Omental fat pad (tissue), 4 donors: ENCODE results near the gene IL15. TPM values are rescaled to one million over a fixed set of nuclear protein-coding genes. Genes with fewer than 3 reads are reported as not detected.

Experiments
- ATAC-seq: fragments of 150-250 bp; one replicate; pipeline ENCODE4 v1.9.1; 2016; ENCODE audit warnings: mild to moderate bottlenecking, moderate library complexity; ENCODE audit not compliant: low FRiP score
- DNase-seq: peaks from one replicate; pipeline ENCODE4 v3.0.0-alpha.2; 2019; ENCODE audit warnings: low spot score
- total RNA-seq, 4 donors: library from RNA; depleted of rRNA; stranded (reverse); fragments of >200 nt; gene quantifications; one replicate each; pipeline ENCODE4 v1.1.0, GENCODE V29; 2016
- TF ChIP-seq, protein P1 (sequence below), 3 donors: fragments of 450-650 bp; IDR thresholded peaks; one replicate each; pipeline ENCODE4 v1.5.1; 2016 to 2017; ENCODE audit warnings: antibody characterized with exemption in 3 of 3, mild to moderate bottlenecking in 3 of 3, moderate library complexity in 2 of 3

The IL15 gene
- total RNA-seq, 4 donors from 2014 or later, result 3.9 to 14.2 (median 7.6) TPM

DNA sequence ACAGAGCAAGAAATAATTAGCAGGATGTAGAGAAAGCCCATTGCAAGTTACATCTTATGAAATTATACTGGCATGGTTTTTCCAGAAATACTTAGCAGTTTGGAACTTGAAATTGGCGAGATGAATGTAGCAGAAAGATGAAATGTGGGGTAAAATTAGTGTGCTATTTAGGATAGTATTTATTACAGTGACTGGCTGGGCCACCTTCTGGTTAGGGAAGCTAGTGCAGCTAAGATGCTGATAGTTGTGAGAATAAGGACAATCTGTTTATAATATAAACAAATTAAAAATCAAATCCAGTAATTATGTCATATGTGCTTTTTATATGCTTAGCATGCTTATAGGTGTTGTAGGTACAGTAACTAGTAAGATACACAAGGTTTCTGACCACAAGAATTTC is 74.8 kb downstream of the IL15 start:
- no peak for DNase-seq
- no peak for ATAC-seq
- TF ChIP-seq, protein P1, sequence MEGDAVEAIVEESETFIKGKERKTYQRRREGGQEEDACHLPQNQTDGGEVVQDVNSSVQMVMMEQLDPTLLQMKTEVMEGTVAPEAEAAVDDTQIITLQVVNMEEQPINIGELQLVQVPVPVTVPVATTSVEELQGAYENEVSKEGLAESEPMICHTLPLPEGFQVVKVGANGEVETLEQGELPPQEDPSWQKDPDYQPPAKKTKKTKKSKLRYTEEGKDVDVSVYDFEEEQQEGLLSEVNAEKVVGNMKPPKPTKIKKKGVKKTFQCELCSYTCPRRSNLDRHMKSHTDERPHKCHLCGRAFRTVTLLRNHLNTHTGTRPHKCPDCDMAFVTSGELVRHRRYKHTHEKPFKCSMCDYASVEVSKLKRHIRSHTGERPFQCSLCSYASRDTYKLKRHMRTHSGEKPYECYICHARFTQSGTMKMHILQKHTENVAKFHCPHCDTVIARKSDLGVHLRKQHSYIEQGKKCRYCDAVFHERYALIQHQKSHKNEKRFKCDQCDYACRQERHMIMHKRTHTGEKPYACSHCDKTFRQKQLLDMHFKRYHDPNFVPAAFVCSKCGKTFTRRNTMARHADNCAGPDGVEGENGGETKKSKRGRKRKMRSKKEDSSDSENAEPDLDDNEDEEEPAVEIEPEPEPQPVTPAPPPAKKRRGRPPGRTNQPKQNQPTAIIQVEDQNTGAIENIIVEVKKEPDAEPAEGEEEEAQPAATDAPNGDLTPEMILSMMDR (IDR thresholded peaks at IDR 0.05), result no peak

DNA sequence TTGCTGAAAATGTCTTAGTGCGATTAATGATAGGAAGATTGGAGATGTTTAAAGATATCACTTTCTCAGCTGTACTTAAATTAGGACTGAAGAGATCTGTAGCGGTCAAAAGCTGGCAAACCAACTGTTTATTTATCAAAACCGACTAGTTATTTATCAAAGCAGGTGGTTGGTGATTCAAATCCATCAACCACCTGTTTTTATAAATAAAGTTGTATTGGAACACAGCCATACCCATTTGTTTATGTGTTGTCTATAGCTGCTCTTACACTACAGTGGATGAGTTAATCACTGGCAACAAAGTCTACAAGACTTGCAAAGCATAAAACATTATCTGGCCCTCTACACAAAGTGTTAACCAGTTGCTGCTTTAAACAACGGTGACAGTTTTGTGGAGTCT is 76.8 kb downstream of the IL15 start:
- TF ChIP-seq, protein P1 (IDR thresholded peaks at IDR 0.05), result no peak
- ATAC-seq (no peak), DNase-seq (no peak)

DNA sequence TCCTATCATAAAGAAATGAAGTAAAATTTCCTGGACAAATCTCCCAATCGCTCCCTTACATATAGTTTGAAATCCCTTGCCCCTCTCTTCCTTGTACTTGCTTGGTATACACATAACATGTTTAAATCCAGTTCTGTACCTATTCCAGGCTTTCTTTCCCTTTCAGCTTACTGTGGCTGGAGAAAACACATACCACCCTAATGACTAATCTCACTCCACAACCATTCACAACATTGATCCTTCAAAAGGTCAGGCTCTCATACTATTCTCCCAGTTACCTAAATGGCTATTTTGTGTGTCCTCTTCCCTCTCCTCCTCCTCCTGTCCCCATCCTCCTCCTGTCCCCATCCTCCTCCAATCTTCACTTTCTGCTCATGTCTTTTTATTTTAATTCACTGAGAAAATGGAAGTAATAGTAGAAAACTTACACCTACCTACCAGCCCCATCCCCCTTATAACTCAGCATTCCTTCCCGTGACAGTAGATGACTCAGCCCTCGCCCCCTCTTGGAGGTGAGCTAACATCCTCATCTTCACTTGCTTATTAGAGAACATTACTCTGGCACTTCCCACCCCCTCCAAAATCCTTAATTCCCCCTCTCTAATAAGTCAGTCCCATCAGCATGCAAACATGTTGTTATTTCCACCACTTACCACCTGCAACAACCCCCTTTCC is 77.5 kb downstream of the IL15 start:
- no peak for DNase-seq
- no peak for ATAC-seq
- TF ChIP-seq, protein P1 (IDR thresholded peaks at IDR 0.05), result no peak

DNA sequence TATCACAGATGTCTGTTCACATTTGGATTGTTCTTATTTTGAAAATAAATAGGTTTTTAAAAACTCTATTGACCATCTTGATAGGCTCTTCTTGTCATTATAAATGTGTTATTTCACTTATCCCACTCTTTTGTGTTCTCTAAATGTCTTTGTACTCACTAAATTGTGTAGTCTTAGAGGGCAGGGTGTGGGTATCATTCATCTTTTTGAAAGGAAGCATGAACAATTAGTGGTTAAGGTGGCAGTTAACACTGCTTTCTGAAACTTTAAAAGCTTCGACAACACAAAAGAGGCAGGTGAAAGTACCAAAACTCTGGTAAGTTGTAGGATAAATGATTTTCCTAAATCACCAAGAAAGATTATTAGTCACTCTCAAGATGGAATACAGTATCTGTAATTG is 83.2 kb downstream of the IL15 start:
- ATAC-seq (no peak), DNase-seq (no peak)
- TF ChIP-seq, protein P1 (IDR thresholded peaks at IDR 0.05), result no peak

DNA sequence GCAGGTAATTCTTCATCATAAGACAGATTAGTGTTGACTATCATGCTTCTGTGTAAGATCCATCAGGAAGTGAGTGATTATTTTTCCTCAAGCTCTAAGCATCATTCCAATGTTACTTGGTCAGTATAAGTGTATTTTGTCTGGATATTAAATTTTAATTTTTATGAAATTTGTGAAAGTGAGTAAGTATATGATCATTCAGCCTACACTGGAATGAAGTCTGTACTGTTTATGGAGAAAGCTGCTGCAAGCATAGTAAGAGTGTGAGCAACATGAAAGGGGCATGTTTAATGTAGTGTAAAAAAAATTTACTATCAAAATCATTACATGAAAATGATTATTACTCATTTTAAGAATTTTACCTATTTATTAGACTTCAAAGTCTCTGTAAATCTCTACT is 84.8 kb downstream of the IL15 start:
- TF ChIP-seq, protein P1 (IDR thresholded peaks at IDR 0.05), result no peak
- DNase-seq (no peak), ATAC-seq (no peak)

DNA sequence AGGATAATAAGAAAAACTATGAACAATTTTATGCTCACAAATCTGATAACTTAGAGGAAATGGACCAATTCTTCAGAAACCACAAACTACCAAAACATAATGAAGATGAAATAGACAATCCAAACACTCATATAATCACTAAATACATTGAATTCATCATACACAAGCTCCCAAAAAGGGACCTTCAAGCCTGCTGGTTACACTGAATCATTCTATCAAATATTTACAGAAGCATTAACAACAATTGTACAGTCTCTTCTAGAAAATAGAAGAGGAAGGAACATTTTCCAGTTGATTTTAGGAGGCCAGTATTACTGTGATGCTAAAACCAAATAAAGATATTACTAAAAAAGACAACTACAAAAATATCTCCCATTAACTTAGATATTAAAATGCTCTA is 88.3 kb downstream of the IL15 start:
- DNase-seq, result no peak
- no peak for ATAC-seq
- TF ChIP-seq, protein P1 (IDR thresholded peaks at IDR 0.05), result no peak

DNA sequence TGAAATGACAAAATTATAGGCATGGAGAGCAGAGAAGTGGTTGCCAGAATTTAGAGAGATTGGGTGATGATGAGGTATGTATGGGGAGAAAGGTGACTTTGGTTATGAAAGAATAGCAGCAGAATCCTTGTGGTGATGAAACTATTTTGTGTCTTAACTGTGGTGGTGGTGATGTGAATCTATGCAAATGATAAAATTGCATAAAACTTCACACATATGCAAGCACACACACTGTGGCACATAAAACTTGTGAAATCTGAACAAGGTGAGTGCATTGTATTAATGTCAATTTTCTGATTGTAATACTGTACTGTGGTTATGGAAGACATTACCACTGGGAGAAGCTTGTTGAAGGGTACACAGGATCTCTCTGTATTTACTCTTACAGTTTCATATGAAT is 91.0 kb downstream of the IL15 start:
- TF ChIP-seq, protein P1 (IDR thresholded peaks at IDR 0.05), result no peak
- DNase-seq (no peak), ATAC-seq (no peak)
